PFSK-1 (cell line): Measurements from ENCODE around the gene KIAA1328.

Experiments used
- FOXP2 ChIP-seq: optimal IDR thresholded peaks from 2 replicates; pipeline ENCODE3; 2011; ENCODE audit warnings: borderline replicate concordance, control low read depth, inconsistent platforms; ENCODE audit not compliant: insufficient read depth; ENCODE audit errors: extremely low read length, extremely low read depth
- POLR2AphosphoS5 ChIP-seq: IDR thresholded peaks from 2 replicates; pipeline ENCODE4 v1.6.1; 2012; ENCODE audit warnings: low read depth, mild to moderate bottlenecking, control low read depth, low read length, moderate library complexity
- SIN3A ChIP-seq: IDR thresholded peaks from 2 replicates; pipeline ENCODE4 v1.6.1; 2012; ENCODE audit warnings: mild to moderate bottlenecking, low read length, moderate library complexity, borderline replicate concordance; ENCODE audit not compliant: insufficient read depth
- TAF1 ChIP-seq: IDR thresholded peaks from 2 replicates; pipeline ENCODE4 v1.6.1; 2012; ENCODE audit warnings: low read length, control low read depth, borderline replicate concordance; ENCODE audit not compliant: insufficient read depth
- TF ChIP-seq, protein P1 (sequence below), 2 experiments: IDR thresholded peaks; 2 replicates each; pipeline versions ENCODE4 v1.6.1 to v1.8.0; 2011 to 2012; ENCODE audit warnings: low read depth in 2 of 2, low read length in 2 of 2, control low read depth in 1 of 2, inconsistent platforms in 1 of 2, mild to moderate bottlenecking in 1 of 2, moderate library complexity in 1 of 2; ENCODE audit not compliant: insufficient read depth in 1 of 2

KIAA1328 gene

DNA sequence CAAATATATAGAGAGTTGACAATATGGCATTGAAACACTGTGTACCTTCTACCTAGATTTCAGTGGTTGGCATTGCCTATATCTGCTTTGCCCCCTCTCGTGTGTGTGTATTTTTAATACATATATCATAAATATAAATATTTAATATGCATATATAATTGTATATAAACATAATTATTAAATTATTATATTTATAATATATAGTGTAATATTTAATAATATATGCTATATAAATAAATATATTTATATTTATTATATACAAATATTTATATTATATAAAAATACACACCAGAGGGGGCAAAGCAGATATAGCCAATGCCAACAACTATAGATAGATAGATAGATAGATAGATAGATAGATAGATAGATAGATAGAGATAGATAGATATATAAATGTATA lies 124.1 kb downstream of the KIAA1328 start:
- TF ChIP-seq SIN3A (no peak), POLR2AphosphoS5 (no peak), FOXP2 (no peak), TAF1 (no peak)
- TF ChIP-seq, protein P1, sequence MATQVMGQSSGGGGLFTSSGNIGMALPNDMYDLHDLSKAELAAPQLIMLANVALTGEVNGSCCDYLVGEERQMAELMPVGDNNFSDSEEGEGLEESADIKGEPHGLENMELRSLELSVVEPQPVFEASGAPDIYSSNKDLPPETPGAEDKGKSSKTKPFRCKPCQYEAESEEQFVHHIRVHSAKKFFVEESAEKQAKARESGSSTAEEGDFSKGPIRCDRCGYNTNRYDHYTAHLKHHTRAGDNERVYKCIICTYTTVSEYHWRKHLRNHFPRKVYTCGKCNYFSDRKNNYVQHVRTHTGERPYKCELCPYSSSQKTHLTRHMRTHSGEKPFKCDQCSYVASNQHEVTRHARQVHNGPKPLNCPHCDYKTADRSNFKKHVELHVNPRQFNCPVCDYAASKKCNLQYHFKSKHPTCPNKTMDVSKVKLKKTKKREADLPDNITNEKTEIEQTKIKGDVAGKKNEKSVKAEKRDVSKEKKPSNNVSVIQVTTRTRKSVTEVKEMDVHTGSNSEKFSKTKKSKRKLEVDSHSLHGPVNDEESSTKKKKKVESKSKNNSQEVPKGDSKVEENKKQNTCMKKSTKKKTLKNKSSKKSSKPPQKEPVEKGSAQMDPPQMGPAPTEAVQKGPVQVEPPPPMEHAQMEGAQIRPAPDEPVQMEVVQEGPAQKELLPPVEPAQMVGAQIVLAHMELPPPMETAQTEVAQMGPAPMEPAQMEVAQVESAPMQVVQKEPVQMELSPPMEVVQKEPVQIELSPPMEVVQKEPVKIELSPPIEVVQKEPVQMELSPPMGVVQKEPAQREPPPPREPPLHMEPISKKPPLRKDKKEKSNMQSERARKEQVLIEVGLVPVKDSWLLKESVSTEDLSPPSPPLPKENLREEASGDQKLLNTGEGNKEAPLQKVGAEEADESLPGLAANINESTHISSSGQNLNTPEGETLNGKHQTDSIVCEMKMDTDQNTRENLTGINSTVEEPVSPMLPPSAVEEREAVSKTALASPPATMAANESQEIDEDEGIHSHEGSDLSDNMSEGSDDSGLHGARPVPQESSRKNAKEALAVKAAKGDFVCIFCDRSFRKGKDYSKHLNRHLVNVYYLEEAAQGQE (IDR thresholded peaks at IDR 0.05; ENCODE audit: insufficient read depth in 1 of 2, low read depth in 2 of 2, low read length in 2 of 2) = no peak

DNA sequence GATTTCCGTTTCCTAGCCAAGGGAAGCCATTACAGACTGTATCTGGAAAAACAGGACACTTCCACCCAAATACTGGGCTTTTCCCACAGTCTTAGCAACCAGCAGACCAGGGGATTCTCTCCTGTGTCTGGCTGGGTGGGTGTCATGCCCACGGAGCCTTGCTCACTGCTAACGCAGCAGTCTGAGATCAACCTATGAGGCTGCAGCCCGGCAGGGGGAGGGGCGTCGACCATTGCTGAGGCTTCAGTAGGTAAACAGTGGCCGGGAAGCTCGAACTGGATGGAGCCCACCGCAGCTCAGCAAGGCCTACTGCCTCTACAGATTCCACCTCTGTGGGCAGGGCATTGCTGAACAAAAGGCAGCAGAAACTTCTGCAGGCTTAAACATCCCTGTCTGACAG lies 131.1 kb downstream of the KIAA1328 start:
- TF ChIP-seq FOXP2 (no peak), POLR2AphosphoS5 (no peak), SIN3A (no peak), TAF1 (no peak)
- TF ChIP-seq, protein P1 (IDR thresholded peaks at IDR 0.05; ENCODE audit: insufficient read depth in 1 of 2, low read depth in 2 of 2, low read length in 2 of 2) = no peak

DNA sequence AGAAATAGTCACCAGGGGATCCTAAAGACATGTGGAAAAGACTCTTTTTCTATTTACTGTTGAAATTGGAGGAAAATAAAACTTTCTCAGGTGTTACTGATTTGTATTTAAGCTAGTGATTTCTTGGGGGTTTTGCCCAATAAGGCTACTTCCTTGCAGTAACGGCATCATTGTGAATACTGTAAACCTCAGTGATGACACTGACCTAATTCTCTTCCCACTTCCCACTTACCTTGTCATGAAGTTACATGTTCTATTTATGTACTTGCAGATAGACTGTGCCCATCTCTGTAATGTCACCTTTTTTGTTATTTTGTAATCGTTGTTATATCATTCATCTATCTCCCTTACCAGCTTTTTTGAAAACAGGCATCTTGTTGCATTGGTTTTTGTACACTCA lies 134.5 kb downstream of the KIAA1328 start:
- TF ChIP-seq TAF1 = no peak

DNA sequence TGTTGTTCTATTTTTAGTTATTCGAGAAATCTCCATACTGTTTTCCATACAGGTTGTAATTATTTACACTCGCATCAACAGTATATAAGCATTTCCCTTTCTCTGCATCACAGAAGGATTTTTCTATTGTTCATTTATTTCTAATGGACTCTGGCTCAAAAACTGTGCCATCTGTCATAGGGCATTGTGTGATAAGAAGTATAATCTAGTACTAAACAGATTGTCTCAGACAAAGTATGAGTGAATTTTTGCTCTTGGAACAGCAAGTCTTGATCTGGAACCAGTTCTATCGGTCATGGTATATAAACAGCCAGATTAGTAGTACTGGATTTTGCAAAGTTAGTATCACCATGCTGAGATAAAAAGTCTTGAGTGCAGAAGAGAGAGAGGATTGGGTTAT lies 145.8 kb downstream of the KIAA1328 start:
- TF ChIP-seq POLR2AphosphoS5 (no peak), SIN3A (no peak), FOXP2 (no peak), TAF1 (no peak)
- TF ChIP-seq, protein P1 (IDR thresholded peaks at IDR 0.05; ENCODE audit: insufficient read depth in 1 of 2, low read depth in 2 of 2, low read length in 2 of 2) = no peak

DNA sequence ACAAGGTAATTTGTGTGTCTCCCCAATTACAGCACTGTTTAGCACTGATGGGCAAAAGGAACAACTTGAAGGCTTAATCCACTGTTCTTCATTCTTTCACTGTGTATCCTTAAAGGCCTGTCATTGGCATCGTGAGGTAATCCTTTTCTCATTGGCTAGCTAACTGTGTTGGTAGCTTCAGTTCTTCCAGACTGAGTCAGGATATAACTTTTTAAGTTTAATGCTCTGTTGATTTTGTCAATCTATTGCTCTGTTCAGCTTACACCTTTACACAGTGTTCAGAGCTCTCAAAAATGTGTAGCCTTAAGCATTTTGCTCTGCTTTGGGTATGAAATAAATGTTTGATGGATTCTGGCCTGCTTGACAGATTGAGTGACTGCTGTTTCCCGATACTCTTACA lies 148.2 kb downstream of the KIAA1328 start:
- TF ChIP-seq FOXP2 (no peak), POLR2AphosphoS5 (no peak), TAF1 (no peak), SIN3A (no peak)
- TF ChIP-seq, protein P1 (IDR thresholded peaks at IDR 0.05; ENCODE audit: insufficient read depth in 1 of 2, low read depth in 2 of 2, low read length in 2 of 2) = no peak

DNA sequence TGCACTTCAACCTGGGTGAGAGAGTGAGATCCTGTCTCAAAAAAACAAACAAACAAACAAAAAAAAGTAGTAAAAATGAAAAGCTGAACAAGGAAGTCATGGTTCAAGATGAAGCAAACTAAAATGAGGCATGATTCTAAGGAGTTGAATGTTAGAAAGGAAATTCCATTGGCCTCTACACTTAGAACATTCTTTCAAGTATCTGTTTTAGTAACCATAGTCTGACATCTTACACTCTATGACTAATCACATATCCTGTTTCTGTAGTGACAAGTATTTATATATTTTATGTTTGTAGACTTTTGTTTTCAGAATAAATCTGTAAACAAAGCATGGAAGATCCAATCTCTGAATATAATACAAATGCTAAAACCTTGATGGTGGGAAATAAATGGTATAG lies 164.1 kb downstream of the KIAA1328 start:
- TF ChIP-seq, protein P1 (IDR thresholded peaks at IDR 0.05; ENCODE audit: insufficient read depth in 1 of 2, low read depth in 2 of 2, low read length in 2 of 2) = no peak
- TF ChIP-seq POLR2AphosphoS5 (no peak), FOXP2 (no peak), SIN3A (no peak), TAF1 (no peak)
